GM06990 (cell line): ENCODE measurements around the gene CDRT15L2.
"Not testable (repeated sequence)": the region's sequence is repeated elsewhere in the genome, so short reads cannot be mapped to it uniquely, and the experiment has no call there.

Experiments used
- DNase-seq: peaks from one replicate; pipeline ENCODE4 v3.0.0-alpha.2; 2011; ENCODE audit not compliant: insufficient read length; ENCODE audit errors: extremely low read depth
- H3K27me3 ChIP-seq: replicated peaks from 2 replicates; pipeline ENCODE4 v1.6.0; 2011; ENCODE audit warnings: low read length; ENCODE audit not compliant: control insufficient read depth, insufficient read depth
- H3K36me3 ChIP-seq: 2 replicates; pipeline ENCODE4 v1.5.1; 2011; ENCODE audit warnings: low read length; ENCODE audit not compliant: control insufficient read depth, insufficient read depth
- H3K4me3 ChIP-seq: replicated peaks from 2 replicates; pipeline ENCODE4 v1.5.1; 2011; ENCODE audit warnings: low read depth, mild to moderate bottlenecking, control low read depth, low read length
- TF ChIP-seq, protein P1 (sequence below): IDR thresholded peaks from 2 replicates; pipeline ENCODE4 v1.5.1; 2011; ENCODE audit warnings: low read length, control low read depth, mild to moderate bottlenecking, inconsistent platforms; ENCODE audit not compliant: insufficient read depth, poor library complexity, severe bottlenecking

Gene CDRT15L2

DNA sequence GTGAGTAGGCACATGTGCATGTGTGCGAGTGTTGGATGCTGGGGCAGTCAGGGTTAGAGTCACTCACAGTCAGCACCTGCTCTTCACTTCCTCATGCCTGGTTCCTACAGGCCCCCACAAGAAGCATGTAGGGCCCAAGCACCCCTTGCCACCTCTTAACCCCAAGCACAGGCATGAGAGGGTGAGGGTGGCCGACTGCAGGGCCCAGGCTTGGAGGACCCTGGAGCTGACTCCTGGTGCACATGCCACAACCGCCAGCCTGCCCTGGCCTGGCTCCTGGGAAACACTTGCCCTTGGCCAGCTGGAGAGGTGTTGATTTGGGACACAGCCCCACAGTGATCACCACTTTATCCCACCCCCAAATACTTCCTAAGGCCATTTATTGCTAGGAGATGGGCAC lies 16.9 kb upstream of the CDRT15L2 start:
- TF ChIP-seq, protein P1, sequence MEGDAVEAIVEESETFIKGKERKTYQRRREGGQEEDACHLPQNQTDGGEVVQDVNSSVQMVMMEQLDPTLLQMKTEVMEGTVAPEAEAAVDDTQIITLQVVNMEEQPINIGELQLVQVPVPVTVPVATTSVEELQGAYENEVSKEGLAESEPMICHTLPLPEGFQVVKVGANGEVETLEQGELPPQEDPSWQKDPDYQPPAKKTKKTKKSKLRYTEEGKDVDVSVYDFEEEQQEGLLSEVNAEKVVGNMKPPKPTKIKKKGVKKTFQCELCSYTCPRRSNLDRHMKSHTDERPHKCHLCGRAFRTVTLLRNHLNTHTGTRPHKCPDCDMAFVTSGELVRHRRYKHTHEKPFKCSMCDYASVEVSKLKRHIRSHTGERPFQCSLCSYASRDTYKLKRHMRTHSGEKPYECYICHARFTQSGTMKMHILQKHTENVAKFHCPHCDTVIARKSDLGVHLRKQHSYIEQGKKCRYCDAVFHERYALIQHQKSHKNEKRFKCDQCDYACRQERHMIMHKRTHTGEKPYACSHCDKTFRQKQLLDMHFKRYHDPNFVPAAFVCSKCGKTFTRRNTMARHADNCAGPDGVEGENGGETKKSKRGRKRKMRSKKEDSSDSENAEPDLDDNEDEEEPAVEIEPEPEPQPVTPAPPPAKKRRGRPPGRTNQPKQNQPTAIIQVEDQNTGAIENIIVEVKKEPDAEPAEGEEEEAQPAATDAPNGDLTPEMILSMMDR, result no peak
- Histone ChIP-seq H3K36me3 (no peaks in the 10 kb centered on the region), H3K27me3 (no peaks in the 10 kb centered on the region), H3K4me3 (no peak overlapping the region)
- DNase-seq, result no peak

DNA sequence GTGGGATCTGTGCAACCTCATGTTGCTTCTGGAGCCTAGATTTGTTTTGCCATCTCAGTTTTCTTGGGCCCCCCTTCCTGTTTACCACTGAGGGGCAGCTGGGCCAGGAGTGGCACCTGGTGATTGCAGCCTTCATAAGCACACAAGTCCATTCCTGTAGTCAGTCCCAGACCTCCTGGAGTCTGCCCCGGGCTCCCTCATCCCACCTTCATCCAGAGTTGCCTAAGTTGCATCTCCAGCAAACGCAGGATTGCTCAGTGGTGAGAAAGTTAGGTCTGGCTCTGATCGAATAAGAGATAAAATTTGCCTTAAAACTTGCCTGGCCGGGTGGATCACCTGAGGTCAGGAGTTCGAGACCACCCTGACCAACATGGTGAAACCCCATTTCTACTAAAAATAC lies 14.3 kb upstream of the CDRT15L2 start:
- H3K27me3 ChIP-seq, H3K36me3 ChIP-seq, H3K4me3 ChIP-seq, DNase-seq: not testable (repeated sequence)

DNA sequence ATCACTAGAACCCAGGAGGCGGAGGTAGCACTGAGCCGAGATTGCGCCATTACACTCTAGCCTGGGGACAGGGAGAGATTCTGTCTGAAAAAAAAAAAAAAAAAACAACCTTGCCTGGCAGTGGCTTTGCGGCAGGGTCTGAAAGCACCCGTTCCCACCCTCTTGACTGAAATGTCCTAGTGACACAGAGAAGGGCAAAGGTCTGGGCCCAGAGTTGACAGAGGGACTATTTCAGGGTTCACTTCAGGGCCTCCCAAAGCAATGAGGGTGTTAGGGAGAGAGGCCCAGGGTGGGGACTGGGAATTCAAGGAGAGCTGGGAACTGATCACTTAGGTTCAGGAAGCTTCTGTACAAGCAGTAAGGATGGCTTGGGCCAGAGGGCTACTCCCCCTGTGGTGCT lies 13.8 kb upstream of the CDRT15L2 start:
- Histone ChIP-seq H3K27me3 (no peaks in the 10 kb centered on the region), H3K4me3 (no peak overlapping the region), H3K36me3 (no peaks in the 10 kb centered on the region)
- TF ChIP-seq, protein P1, result no peak
- no peak for DNase-seq

DNA sequence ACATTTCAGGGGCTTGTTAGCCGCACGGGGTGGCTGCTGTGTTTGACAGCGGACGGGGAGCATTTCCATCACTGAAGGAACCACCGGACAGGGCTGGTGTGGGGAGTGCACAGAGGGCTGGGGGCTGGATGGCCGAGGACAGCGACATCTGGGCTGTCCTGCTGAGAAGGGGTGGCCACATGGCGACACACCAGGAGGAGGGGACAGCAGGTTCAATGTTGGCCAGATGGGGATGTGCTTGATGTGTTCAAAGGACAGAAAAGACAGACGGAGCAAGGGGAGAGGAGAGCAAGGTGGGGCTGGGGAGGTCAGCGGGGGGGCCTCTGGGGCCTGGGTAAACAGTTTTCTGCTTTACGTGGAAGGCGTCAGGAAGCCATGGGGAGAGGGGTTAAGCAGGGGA lies 12.8 kb upstream of the CDRT15L2 start:
- not testable (repeated sequence) for DNase-seq, H3K27me3 ChIP-seq, H3K36me3 ChIP-seq, H3K4me3 ChIP-seq

DNA sequence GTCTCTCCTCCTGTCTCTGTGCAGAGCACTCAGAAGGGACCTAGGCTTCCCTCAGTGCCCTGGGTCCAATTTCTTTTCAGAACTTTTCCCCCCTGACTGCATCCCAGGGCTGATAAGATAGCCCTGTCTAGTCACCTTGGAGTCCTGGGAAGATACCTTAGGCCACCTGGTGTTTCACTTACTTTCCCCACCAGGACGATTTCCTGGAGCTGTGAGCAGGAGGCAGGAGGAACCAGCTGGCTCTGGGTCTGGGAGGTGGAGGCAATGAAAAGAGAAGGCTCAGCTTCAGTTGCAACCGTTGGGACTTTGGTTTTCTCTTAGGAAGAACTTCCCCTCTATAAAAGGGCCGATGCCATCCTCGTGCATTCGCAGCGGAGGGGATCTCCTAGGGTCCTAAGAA lies 12.1 kb upstream of the CDRT15L2 start:
- H3K36me3 ChIP-seq, H3K27me3 ChIP-seq, DNase-seq, H3K4me3 ChIP-seq: not testable (repeated sequence)

DNA sequence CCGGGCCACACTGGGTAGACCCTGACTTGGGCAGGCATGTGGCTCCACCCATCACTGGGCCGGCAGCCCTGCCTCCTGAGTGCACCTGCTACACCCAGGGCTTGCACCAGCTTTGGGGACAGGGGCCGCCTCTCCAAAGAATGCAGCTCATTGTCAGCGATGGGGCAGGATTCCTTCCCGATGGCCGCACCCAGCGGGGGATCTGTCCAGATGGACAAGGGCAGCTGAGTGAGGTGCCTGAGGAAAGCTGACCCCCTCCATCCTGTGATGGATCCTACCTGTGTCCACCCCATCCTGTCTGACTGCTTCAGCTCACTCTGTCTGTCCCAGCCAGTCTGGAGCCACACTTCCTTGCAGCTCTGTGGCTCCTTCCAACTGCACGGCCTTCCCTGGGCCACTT lies 10.9 kb upstream of the CDRT15L2 start:
- H3K4me3 ChIP-seq, H3K27me3 ChIP-seq, H3K36me3 ChIP-seq, DNase-seq: not testable (repeated sequence)

DNA sequence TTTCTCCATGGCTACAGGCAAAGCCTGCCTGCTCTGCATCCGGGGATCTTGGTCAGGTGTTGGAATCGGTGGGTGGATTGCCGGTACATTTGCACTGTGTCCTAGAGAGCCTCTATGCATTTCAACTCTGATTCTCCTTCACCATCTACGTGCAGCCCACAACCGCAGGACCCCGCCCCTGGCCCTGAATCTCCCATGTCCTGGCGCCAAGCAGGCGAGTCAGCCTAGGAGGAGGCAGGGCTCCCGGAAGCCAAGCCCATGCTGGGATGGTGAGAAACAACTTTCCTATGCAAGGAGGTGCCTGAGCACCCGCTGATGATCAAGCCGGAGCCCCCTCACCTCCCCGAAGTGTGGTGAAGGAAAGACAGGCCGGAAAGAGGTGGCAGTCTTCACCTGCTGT lies 7.9 kb upstream of the CDRT15L2 start:
- DNase-seq, H3K27me3 ChIP-seq, H3K4me3 ChIP-seq, H3K36me3 ChIP-seq: not testable (repeated sequence)

DNA sequence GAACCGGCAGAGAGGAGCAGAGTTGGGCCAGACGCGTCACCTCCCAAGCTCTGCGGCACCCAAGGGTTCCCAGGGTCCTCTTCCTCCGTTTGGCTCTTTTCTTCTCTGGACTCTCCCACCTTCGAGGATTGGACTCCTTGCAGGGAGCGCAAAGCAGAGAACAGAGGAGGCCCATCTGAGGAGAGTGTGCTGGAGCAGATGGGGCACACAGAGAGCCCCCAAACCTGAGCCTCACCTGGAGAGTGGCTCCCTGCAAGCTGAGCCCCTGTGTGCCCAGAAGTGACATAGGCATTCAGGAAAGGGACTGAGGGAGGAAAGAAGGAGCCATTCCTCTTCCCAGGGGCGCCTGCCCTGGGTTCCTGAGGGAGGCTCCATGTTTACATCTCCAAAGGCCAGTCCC lies 6.3 kb upstream of the CDRT15L2 start:
- H3K36me3 ChIP-seq, H3K4me3 ChIP-seq, H3K27me3 ChIP-seq, DNase-seq: not testable (repeated sequence)

DNA sequence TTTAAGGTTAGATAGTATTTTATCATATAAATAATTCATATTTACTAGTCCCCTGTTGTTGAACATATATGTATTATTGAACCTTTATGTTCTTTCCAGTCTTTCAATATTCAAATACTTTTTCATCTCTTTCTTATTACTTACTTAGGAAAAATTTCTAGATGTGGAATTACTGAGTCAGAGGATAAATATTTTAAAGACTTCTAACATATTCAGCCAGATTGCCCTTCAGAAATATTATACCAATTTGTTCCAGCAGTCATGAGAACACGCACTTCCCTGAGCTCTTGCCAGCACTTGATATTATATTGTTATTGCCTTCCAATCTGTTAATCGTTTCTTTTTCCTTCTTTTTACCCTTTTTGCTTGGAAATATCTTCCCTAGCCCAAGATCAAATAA lies 4.5 kb upstream of the CDRT15L2 start:
- not testable (repeated sequence) for H3K4me3 ChIP-seq, DNase-seq, H3K36me3 ChIP-seq, H3K27me3 ChIP-seq

DNA sequence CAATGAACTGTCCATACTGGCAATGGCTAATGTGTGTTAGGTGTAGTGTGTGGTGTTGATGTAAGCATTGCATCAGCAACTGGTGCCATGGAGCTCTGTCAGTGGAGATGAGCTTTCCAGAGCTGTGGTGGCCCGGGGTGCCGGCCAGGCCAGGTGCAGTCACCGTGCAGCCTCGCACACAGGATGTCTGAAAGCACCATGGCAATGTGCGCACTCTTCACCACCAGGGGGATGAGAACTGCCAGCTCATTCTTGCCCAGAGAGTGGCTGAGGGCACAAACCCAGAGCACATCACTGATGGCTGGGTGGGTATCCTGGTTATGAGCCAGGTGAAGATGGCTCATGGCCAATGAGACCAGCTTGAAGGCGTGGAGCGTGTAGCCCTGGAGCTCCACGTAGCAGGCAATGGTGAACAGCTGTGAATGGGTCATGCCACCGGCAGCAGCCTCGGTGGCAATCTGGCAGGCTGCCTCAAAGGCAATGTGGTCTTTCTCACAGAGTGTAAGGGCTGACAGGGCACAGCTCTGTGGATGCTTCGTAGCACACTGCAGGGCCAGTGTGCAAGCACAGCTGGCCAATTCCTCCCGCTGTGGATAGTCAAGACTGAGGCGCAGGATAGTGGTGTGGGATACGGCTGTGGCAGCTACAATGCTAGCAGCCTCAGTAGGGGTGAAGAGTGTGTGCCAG lies 4.5 kb downstream of the CDRT15L2 start:
- DNase-seq, result not testable (repeated sequence)

DNA sequence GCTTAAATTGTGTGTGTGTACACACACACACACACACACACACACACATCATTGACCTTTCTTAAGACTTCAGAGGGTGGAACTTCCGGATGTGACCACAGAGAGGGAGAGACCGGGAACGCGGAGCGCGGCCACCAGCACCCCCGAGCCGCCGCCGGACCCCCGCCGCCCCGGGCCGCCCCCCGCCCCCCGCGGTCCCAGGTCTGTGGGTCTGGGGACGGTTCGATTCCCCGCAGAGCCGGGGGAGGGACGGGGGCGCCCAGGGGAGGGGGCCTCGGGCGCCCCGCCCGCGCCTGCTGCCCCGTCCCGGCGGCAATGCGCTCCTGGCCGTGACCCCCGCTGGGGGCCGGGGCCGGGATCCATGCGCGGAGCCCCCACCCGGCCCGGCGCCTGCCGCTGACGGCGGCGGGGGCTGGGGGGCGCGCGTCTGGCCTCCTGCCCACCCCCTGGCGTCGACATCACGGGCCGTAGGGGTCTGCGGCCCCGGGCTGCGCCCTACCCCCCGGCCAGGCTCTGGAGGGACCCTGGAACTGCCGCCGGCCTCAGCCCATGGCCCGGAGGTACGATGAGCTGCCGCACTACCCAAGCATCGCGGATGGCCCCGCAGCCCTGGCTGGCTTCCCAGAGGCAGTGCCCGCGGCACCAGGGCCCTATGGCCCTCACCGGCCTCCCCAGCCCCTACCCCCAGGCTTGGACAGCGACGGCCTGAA lies 9.4 kb downstream of the CDRT15L2 start:
- H3K27me3 ChIP-seq, H3K36me3 ChIP-seq, H3K4me3 ChIP-seq, DNase-seq: not testable (repeated sequence)

More for the DNA sequence above, 4.5 kb downstream of the CDRT15L2 start:
- H3K27me3 ChIP-seq, H3K36me3 ChIP-seq, H3K4me3 ChIP-seq: not testable (repeated sequence)

DNA sequence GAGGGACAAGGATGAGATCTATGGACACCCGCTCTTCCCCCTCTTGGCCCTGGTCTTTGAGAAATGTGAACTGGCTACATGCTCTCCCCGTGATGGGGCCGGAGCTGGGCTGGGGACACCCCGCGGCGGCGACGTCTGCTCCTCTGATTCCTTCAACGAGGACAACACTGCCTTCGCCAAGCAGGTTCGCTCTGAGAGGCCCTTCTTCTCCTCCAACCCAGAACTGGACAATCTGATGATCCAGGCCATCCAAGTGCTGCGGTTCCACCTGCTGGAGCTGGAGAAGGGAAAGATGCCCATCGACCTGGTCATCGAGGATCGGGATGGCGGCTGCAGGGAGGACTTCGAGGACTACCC lies 9.9 kb downstream of the CDRT15L2 start:
- not testable (repeated sequence) for DNase-seq, H3K36me3 ChIP-seq, H3K27me3 ChIP-seq, H3K4me3 ChIP-seq
